Measurements from ENCODE around the gene ANK3.

GRCh38 chr10:60296073-60296472, 93.6 kb downstream of the ANK3 start:
- TF ChIP-seq REST (IDR thresholded peaks at IDR 0.05; ENCODE audit: insufficient read depth in 1 of 2, low read depth in 2 of 2, low read length in 2 of 2) (no peak), POLR2AphosphoS5 (IDR thresholded peaks at IDR 0.05; ENCODE audit: low read depth, low read length) (no peak)
